Measurements from ENCODE around the gene PREX1.

PREX1 gene

DNA sequence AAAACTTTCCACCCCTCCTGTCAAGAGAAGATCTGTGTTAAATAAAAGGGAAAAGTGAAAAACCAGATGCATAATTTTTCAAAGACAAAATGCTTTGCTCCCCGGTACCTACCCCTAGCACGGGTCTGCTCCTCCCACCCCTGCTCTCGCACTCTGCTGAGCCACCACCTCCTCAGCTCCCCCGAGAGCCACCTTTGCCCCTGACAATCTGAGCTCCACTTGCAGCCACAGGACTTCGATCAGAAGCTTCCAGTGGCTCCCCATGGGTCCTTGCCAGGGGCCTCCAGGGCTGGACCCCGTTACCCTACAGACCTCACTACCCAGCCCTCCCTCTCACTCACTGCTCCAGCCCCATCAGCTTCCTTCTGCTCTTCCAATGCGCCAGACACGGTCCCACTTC lies 171.7 kb downstream of the PREX1 start:
- no peak for ATAC-seq
- TF ChIP-seq ZFP30 (CRISPR knock-in tag; IDR thresholded peaks at IDR 0.05): no peak
- no peak for TF ChIP-seq ZC3H10 (CRISPR knock-in tag; IDR thresholded peaks at IDR 0.05)
- TF ChIP-seq ZNF8 (CRISPR knock-in tag; IDR thresholded peaks at IDR 0.05): no peak
- no peak for TF ChIP-seq GLIS3 (CRISPR knock-in tag; IDR thresholded peaks at IDR 0.05)
- TF ChIP-seq PPARA (CRISPR knock-in tag; IDR thresholded peaks at IDR 0.05; ENCODE audit: borderline replicate concordance): no peak
- no peak for TF ChIP-seq SNAI2 (CRISPR knock-in tag; IDR thresholded peaks at IDR 0.05)
- TF ChIP-seq ZNF70 (CRISPR knock-in tag; IDR thresholded peaks at IDR 0.05): no peak
- no peak for TF ChIP-seq TOX (CRISPR knock-in tag; IDR thresholded peaks at IDR 0.05; ENCODE audit: borderline replicate concordance)
- TF ChIP-seq, protein P1, sequence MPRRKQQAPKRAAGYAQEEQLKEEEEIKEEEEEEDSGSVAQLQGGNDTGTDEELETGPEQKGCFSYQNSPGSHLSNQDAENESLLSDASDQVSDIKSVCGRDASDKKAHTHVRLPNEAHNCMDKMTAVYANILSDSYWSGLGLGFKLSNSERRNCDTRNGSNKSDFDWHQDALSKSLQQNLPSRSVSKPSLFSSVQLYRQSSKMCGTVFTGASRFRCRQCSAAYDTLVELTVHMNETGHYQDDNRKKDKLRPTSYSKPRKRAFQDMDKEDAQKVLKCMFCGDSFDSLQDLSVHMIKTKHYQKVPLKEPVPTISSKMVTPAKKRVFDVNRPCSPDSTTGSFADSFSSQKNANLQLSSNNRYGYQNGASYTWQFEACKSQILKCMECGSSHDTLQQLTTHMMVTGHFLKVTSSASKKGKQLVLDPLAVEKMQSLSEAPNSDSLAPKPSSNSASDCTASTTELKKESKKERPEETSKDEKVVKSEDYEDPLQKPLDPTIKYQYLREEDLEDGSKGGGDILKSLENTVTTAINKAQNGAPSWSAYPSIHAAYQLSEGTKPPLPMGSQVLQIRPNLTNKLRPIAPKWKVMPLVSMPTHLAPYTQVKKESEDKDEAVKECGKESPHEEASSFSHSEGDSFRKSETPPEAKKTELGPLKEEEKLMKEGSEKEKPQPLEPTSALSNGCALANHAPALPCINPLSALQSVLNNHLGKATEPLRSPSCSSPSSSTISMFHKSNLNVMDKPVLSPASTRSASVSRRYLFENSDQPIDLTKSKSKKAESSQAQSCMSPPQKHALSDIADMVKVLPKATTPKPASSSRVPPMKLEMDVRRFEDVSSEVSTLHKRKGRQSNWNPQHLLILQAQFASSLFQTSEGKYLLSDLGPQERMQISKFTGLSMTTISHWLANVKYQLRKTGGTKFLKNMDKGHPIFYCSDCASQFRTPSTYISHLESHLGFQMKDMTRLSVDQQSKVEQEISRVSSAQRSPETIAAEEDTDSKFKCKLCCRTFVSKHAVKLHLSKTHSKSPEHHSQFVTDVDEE (CRISPR knock-in tag; IDR thresholded peaks at IDR 0.05): no peak
- TF ChIP-seq ZNF565 (CRISPR knock-in tag; conservative IDR thresholded peaks at IDR 0.05; ENCODE audit: low read depth): no peak

DNA sequence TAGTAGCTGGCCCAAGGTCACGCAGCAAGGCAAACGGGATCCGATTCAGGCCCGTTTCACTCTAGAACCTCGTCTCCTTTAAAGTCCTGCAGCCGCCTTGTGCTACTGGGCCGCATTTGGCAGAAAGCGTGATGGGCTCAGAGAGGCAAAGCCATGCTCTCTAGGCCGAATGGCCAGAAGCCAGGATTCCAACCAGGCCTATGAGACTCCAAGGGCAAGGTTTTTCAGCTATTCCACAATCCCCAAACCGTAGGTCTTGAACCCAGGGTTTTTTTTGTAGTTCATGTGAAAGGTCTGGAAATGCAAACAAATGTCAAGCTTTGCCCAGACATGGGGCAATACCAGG lies 174.1 kb downstream of the PREX1 start:
- ATAC-seq: no peak
- TF ChIP-seq, protein P2, sequence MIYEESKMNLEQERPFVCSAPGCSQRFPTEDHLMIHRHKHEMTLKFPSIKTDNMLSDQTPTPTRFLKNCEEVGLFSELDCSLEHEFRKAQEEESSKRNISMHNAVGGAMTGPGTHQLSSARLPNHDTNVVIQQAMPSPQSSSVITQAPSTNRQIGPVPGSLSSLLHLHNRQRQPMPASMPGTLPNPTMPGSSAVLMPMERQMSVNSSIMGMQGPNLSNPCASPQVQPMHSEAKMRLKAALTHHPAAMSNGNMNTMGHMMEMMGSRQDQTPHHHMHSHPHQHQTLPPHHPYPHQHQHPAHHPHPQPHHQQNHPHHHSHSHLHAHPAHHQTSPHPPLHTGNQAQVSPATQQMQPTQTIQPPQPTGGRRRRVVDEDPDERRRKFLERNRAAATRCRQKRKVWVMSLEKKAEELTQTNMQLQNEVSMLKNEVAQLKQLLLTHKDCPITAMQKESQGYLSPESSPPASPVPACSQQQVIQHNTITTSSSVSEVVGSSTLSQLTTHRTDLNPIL (CRISPR knock-in tag; IDR thresholded peaks at IDR 0.05; ENCODE audit: low read depth): no peak
- TF ChIP-seq TCF4 (CRISPR knock-in tag; IDR thresholded peaks at IDR 0.05; ENCODE audit: borderline replicate concordance) (no peak), PPARA (CRISPR knock-in tag; IDR thresholded peaks at IDR 0.05; ENCODE audit: borderline replicate concordance) (no peak), ARNTL (CRISPR knock-in tag; IDR thresholded peaks at IDR 0.05; ENCODE audit: borderline replicate concordance, low read depth) (no peak), RARB (CRISPR knock-in tag; IDR thresholded peaks at IDR 0.05) (no peak), BACH2 (CRISPR knock-in tag; IDR thresholded peaks at IDR 0.05; ENCODE audit: borderline replicate concordance) (no peak), OSR1 (CRISPR knock-in tag; IDR thresholded peaks at IDR 0.05) (no peak), ZNF565 (CRISPR knock-in tag; conservative IDR thresholded peaks at IDR 0.05; ENCODE audit: low read depth) (no peak), CSDC2 (CRISPR knock-in tag; IDR thresholded peaks at IDR 0.05) (no peak), ZC3H10 (CRISPR knock-in tag; IDR thresholded peaks at IDR 0.05) (no peak)
- TF ChIP-seq, protein P3, sequence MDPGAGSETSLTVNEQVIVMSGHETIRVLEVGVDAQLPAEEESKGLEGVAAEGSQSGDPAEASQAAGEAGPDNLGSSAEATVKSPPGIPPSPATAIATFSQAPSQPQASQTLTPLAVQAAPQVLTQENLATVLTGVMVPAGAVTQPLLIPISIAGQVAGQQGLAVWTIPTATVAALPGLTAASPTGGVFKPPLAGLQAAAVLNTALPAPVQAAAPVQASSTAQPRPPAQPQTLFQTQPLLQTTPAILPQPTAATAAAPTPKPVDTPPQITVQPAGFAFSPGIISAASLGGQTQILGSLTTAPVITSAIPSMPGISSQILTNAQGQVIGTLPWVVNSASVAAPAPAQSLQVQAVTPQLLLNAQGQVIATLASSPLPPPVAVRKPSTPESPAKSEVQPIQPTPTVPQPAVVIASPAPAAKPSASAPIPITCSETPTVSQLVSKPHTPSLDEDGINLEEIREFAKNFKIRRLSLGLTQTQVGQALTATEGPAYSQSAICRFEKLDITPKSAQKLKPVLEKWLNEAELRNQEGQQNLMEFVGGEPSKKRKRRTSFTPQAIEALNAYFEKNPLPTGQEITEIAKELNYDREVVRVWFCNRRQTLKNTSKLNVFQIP (CRISPR knock-in tag; IDR thresholded peaks at IDR 0.05; ENCODE audit: borderline replicate concordance, low read depth): no peak
- TF ChIP-seq, protein P4, sequence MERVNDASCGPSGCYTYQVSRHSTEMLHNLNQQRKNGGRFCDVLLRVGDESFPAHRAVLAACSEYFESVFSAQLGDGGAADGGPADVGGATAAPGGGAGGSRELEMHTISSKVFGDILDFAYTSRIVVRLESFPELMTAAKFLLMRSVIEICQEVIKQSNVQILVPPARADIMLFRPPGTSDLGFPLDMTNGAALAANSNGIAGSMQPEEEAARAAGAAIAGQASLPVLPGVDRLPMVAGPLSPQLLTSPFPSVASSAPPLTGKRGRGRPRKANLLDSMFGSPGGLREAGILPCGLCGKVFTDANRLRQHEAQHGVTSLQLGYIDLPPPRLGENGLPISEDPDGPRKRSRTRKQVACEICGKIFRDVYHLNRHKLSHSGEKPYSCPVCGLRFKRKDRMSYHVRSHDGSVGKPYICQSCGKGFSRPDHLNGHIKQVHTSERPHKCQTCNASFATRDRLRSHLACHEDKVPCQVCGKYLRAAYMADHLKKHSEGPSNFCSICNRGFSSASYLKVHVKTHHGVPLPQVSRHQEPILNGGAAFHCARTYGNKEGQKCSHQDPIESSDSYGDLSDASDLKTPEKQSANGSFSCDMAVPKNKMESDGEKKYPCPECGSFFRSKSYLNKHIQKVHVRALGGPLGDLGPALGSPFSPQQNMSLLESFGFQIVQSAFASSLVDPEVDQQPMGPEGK (CRISPR knock-in tag; IDR thresholded peaks at IDR 0.05; ENCODE audit: borderline replicate concordance): no peak

DNA sequence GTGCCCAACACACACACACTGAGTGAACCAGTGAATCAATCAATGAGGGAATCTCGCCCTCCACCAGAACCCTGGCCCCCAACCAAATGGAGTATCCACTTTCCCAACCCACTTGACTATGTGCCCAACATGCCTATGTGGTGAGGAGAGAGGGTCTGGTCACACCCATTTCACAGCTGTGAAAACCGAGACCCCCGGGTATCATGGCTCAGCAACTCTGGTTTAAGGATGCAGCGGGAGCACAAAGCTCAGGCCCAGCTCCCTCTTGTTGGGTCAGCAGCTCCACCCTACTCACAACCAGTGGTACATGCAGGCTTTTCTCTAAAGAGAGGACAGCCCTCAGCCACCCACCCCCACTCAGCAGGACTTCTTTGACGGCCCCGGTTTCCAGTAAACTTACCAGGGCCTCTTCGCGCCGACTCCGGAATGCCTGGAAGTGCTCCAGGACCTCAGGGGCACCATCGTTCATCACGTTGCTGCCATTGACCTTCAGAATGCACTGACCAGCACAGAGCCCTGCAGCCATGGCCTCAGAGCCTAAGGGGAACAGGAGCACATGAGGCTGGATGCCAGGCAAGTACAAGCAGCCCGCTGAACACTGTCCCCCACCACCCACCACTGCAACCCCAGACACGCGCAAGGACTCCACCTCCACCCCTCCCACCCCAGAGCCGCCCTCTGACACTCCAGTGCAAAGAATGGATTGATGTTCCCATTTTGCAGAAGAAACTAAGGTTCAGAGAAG lies 174.7 kb downstream of the PREX1 start:
- no peak for ATAC-seq
- TF ChIP-seq, protein P1 (CRISPR knock-in tag; IDR thresholded peaks at IDR 0.05): no peak
- TF ChIP-seq TCF4 (CRISPR knock-in tag; IDR thresholded peaks at IDR 0.05; ENCODE audit: borderline replicate concordance): no peak
- no peak for TF ChIP-seq ESRRG (CRISPR knock-in tag; IDR thresholded peaks at IDR 0.05)
- TF ChIP-seq RARB (CRISPR knock-in tag; IDR thresholded peaks at IDR 0.05): no peak
- TF ChIP-seq PPARA (CRISPR knock-in tag; IDR thresholded peaks at IDR 0.05; ENCODE audit: borderline replicate concordance): no peak
- TF ChIP-seq CSDC2 (CRISPR knock-in tag; IDR thresholded peaks at IDR 0.05): no peak
- no peak for TF ChIP-seq ZC3H10 (CRISPR knock-in tag; IDR thresholded peaks at IDR 0.05)
- TF ChIP-seq, protein P2 (CRISPR knock-in tag; IDR thresholded peaks at IDR 0.05; ENCODE audit: low read depth): no peak
- TF ChIP-seq ARNTL (CRISPR knock-in tag; IDR thresholded peaks at IDR 0.05; ENCODE audit: borderline replicate concordance, low read depth): no peak
- no peak for TF ChIP-seq ZFP3 (CRISPR knock-in tag; IDR thresholded peaks at IDR 0.05)
